ENCODE results near the gene NMUR2. TPM values are rescaled to one million over a fixed set of nuclear protein-coding genes. Genes with fewer than 3 reads are reported as not detected.

The NMUR2 gene
- total and polyA plus RNA-seq, 2 experiments from 2014 or later = not detected

DNA sequence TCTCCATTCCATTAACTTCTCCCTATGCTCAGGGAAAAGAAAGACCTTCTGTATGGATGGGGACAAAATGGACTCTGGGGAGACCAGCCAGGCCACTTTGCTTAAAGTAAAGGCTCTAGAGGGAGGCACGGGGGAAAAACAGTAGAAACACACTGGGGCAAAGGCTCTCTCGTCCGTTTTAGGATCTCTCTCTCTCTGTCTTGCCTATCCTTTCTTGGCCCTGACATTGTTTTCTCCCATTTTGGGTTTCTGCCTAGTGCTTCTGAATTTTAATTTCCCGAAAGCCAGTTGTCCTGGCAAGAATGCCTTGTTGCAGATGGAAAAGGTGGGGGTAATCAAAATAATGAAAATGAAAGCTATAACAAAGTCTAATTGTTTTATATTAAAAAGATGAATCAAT, 28.2 kb downstream of the NMUR2 start:
- Mint-ChIP-seq H3K27ac (no peak overlapping the region), H3K4me1 (no peaks in the 10 kb centered on the region; the same call in 2 of the 3 replicates), H3K4me3 (no peak overlapping the region), H3K27me3 (ENCODE audit: insufficient read depth, low read depth, poor library complexity) (no peaks in the 10 kb centered on the region), H3K9me3 (no peaks in the 10 kb centered on the region), H3K36me3 (ENCODE audit: low read depth) (no peaks in the 10 kb centered on the region)
- Histone ChIP-seq H3K4me1 (ENCODE audit: insufficient read depth) (no peaks in the 10 kb centered on the region), H3K79me2 (replicated peaks; ENCODE audit: insufficient read depth) (no peaks in the 10 kb centered on the region), H4K20me1 (replicated peaks; ENCODE audit: insufficient read depth) (no peaks in the 10 kb centered on the region), H3K27ac (ENCODE audit: low read depth) (no peak overlapping the region), H3K9me2 (ENCODE audit: insufficient read depth) (no peaks in the 10 kb centered on the region), H3K36me3 (ENCODE audit: insufficient read depth) (no peaks in the 10 kb centered on the region), H3K4me3 (no peak overlapping the region), H2AFZ (no peak overlapping the region), H3K4me2 (no peak overlapping the region), H3K27me3 (ENCODE audit: insufficient read depth) (no peaks in the 10 kb centered on the region), H3F3A (replicated peaks; ENCODE audit: low read depth) (no peaks in the 10 kb centered on the region)
- TF ChIP-seq NANOG (IDR thresholded peaks at IDR 0.05; ENCODE audit: borderline replicate concordance) (no peak), EZH2 (IDR thresholded peaks at IDR 0.05; ENCODE audit: low read depth, unreplicated experiment) (no peak), ZNF462 (CRISPR knock-in tag; IDR thresholded peaks at IDR 0.05) (no peak), STAT1 (IDR thresholded peaks at IDR 0.05; ENCODE audit: unreplicated experiment) (no peak), POLR2AphosphoS5 (IDR thresholded peaks at IDR 0.05; ENCODE audit: low read depth) (no peak), CREB1 (CRISPR knock-in tag; IDR thresholded peaks at IDR 0.05; ENCODE audit: low read depth) (no peak), CTCF (conservative IDR thresholded peaks at IDR 0.05; ENCODE audit: low read depth in 2 of 2) (no peak), JUNB (IDR thresholded peaks at IDR 0.05; ENCODE audit: unreplicated experiment) (no peak), EZH2phosphoT487 (IDR thresholded peaks at IDR 0.05; ENCODE audit: unreplicated experiment) (no peak), ZNF331 (CRISPR knock-in tag; IDR thresholded peaks at IDR 0.05; ENCODE audit: low read depth) (no peak), ZNF114 (CRISPR knock-in tag; IDR thresholded peaks at IDR 0.05) (no peak)
- TF ChIP-seq, protein P1, sequence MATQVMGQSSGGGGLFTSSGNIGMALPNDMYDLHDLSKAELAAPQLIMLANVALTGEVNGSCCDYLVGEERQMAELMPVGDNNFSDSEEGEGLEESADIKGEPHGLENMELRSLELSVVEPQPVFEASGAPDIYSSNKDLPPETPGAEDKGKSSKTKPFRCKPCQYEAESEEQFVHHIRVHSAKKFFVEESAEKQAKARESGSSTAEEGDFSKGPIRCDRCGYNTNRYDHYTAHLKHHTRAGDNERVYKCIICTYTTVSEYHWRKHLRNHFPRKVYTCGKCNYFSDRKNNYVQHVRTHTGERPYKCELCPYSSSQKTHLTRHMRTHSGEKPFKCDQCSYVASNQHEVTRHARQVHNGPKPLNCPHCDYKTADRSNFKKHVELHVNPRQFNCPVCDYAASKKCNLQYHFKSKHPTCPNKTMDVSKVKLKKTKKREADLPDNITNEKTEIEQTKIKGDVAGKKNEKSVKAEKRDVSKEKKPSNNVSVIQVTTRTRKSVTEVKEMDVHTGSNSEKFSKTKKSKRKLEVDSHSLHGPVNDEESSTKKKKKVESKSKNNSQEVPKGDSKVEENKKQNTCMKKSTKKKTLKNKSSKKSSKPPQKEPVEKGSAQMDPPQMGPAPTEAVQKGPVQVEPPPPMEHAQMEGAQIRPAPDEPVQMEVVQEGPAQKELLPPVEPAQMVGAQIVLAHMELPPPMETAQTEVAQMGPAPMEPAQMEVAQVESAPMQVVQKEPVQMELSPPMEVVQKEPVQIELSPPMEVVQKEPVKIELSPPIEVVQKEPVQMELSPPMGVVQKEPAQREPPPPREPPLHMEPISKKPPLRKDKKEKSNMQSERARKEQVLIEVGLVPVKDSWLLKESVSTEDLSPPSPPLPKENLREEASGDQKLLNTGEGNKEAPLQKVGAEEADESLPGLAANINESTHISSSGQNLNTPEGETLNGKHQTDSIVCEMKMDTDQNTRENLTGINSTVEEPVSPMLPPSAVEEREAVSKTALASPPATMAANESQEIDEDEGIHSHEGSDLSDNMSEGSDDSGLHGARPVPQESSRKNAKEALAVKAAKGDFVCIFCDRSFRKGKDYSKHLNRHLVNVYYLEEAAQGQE (IDR thresholded peaks at IDR 0.05; ENCODE audit: unreplicated experiment) = no peak
- TF ChIP-seq, protein P2, sequence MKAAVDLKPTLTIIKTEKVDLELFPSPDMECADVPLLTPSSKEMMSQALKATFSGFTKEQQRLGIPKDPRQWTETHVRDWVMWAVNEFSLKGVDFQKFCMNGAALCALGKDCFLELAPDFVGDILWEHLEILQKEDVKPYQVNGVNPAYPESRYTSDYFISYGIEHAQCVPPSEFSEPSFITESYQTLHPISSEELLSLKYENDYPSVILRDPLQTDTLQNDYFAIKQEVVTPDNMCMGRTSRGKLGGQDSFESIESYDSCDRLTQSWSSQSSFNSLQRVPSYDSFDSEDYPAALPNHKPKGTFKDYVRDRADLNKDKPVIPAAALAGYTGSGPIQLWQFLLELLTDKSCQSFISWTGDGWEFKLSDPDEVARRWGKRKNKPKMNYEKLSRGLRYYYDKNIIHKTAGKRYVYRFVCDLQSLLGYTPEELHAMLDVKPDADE (IDR thresholded peaks at IDR 0.05) = no peak
- ATAC-seq (no peak), DNase-seq (ENCODE audit: low spot score) (no peak)

Measured in GM23338 (cell line).